H9 (cell line): ENCODE results near the gene GOLGA8S. TPM values are rescaled to one million over a fixed set of nuclear protein-coding genes. Genes with fewer than 3 reads are reported as not detected.
"Not testable (repeated sequence)": the region's sequence is repeated elsewhere in the genome, so short reads cannot be mapped to it uniquely, and the experiment has no call there.

Source experiments
- DNase-seq: peaks from one replicate; pipeline ENCODE4 v3.0.0-alpha.2; 2017
- H2AFZ ChIP-seq: one replicate; pipeline ENCODE4 v1.6.1; 2013; ENCODE audit warnings: mild to moderate bottlenecking, low read length, control low read depth, moderate library complexity
- H2AK5ac ChIP-seq: 2 replicates; pipeline ENCODE4 v1.6.1; 2013; ENCODE audit warnings: low read length, control low read depth, mixed read lengths; ENCODE audit not compliant: insufficient read length
- H2BK120ac ChIP-seq: one replicate; pipeline ENCODE4 v1.6.1; 2013; ENCODE audit warnings: low read depth, mild to moderate bottlenecking, low read length, control low read depth, inconsistent platforms; ENCODE audit not compliant: poor library complexity, severe bottlenecking
- H2BK12ac ChIP-seq: 2 replicates; pipeline ENCODE4 v1.6.1; 2013; ENCODE audit warnings: low read length, control low read depth, mixed read lengths, low read depth; ENCODE audit not compliant: insufficient read length
- H2BK15ac ChIP-seq: 2 replicates; pipeline ENCODE4 v1.6.1; 2013; ENCODE audit warnings: low read depth, low read length, control low read depth
- H2BK20ac ChIP-seq: one replicate; pipeline ENCODE4 v1.6.1; 2013; ENCODE audit warnings: low read depth, mild to moderate bottlenecking, low read length, control low read depth, inconsistent platforms; ENCODE audit not compliant: poor library complexity, severe bottlenecking
- H2BK5ac ChIP-seq: 2 replicates; pipeline ENCODE4 v1.6.1; 2013; ENCODE audit warnings: low read length, control low read depth, mixed read lengths; ENCODE audit not compliant: insufficient read length
- H3K14ac ChIP-seq: 2 replicates; pipeline ENCODE4 v1.6.1; 2013; ENCODE audit warnings: low read length, control low read depth; ENCODE audit not compliant: insufficient read depth
- H3K18ac ChIP-seq: 2 replicates; pipeline ENCODE4 v1.6.1; 2013; ENCODE audit warnings: low read depth, mild to moderate bottlenecking, mixed read lengths, low read length, control low read depth; ENCODE audit not compliant: insufficient read length
- H3K23ac ChIP-seq: 2 replicates; pipeline ENCODE4 v1.6.1; 2013; ENCODE audit warnings: low read length, control low read depth, mixed read lengths, low read depth; ENCODE audit not compliant: insufficient read length
- H3K23me2 ChIP-seq: 2 replicates; pipeline ENCODE4 v1.6.1; 2013; ENCODE audit warnings: low read depth, mild to moderate bottlenecking, mixed read lengths, low read length, control low read depth; ENCODE audit not compliant: insufficient read length, poor library complexity, severe bottlenecking
- H3K27ac ChIP-seq: 2 replicates; pipeline ENCODE4 v1.5.1; 2013; ENCODE audit warnings: low read length, control low read depth, mixed read lengths, low read depth; ENCODE audit not compliant: insufficient read length
- H3K27me3 ChIP-seq: 2 replicates; pipeline ENCODE4 v1.6.1; 2013; ENCODE audit warnings: low read length, control low read depth, inconsistent platforms; ENCODE audit not compliant: insufficient read depth
- H3K4ac ChIP-seq: 2 replicates; pipeline ENCODE4 v1.6.1; 2013; ENCODE audit warnings: low read depth, mild to moderate bottlenecking, control low read depth, inconsistent platforms, low read length, moderate library complexity
- H3K4me1 ChIP-seq: 2 replicates; pipeline ENCODE4 v1.6.1; 2013; ENCODE audit warnings: low read length, control low read depth, inconsistent platforms; ENCODE audit not compliant: insufficient read depth
- H3K4me2 ChIP-seq: 2 replicates; pipeline ENCODE4 v1.6.1; 2013; ENCODE audit warnings: low read length, control low read depth, mixed read lengths; ENCODE audit not compliant: insufficient read length, insufficient read depth
- H3K56ac ChIP-seq: 2 replicates; pipeline ENCODE4 v1.6.1; 2013; ENCODE audit warnings: low read depth, mild to moderate bottlenecking, mixed read lengths, low read length, control low read depth; ENCODE audit not compliant: insufficient read length
- H3K79me1 ChIP-seq: 2 replicates; pipeline ENCODE4 v1.6.1; 2013; ENCODE audit warnings: low read depth, mild to moderate bottlenecking, moderate library complexity, low read length, control low read depth, inconsistent platforms; ENCODE audit not compliant: insufficient read depth, poor library complexity, severe bottlenecking
- H3K79me2 ChIP-seq: 2 replicates; pipeline ENCODE4 v1.6.1; 2013; ENCODE audit warnings: low read length, control low read depth, inconsistent platforms; ENCODE audit not compliant: insufficient read depth
- H3K9ac ChIP-seq: 2 replicates; pipeline ENCODE4 v1.6.1; 2013; ENCODE audit warnings: low read length, control low read depth, mixed read lengths; ENCODE audit not compliant: insufficient read length; ENCODE audit errors: extremely low read depth
- H3K9me3 ChIP-seq: one replicate; pipeline ENCODE4 v1.6.1; 2013; ENCODE audit warnings: low read depth, low read length, inconsistent platforms; ENCODE audit not compliant: control insufficient read depth
- H3T11ph ChIP-seq: one replicate; pipeline ENCODE4 v1.6.1; 2013; ENCODE audit warnings: mild to moderate bottlenecking, low read length, control low read depth, inconsistent platforms
- H4K20me1 ChIP-seq: one replicate; pipeline ENCODE4 v1.6.1; 2013; ENCODE audit not compliant: control insufficient read depth, insufficient read length, insufficient read depth
- H4K5ac ChIP-seq: 2 replicates; pipeline ENCODE4 v1.6.1; 2013; ENCODE audit warnings: low read depth, mild to moderate bottlenecking, mixed read lengths, low read length, control low read depth; ENCODE audit not compliant: insufficient read length
- H4K8ac ChIP-seq: replicated peaks from 2 replicates; pipeline ENCODE4 v1.6.1; 2013; ENCODE audit warnings: low read length, control low read depth, mixed read lengths, low read depth; ENCODE audit not compliant: insufficient read length
- H4K91ac ChIP-seq: 2 replicates; pipeline ENCODE4 v1.6.1; 2013; ENCODE audit warnings: low read depth, mild to moderate bottlenecking, moderate library complexity, mixed read lengths, low read length, control low read depth; ENCODE audit not compliant: insufficient read length
- H3K27ac Mint-ChIP-seq, 3 experiments: 2 replicates in 2 of 3; 3 replicates in 1 of 3; pipeline ENCODE4 v1.8.0; 2020 to 2021; ENCODE audit warnings: mixed read lengths in 3 of 3, mild to moderate bottlenecking in 1 of 3, moderate library complexity in 1 of 3
- H3K27me3 Mint-ChIP-seq: 2 replicates; pipeline ENCODE4 v1.8.0; 2021; ENCODE audit warnings: low read depth, mild to moderate bottlenecking, moderate library complexity, mixed read lengths
- H3K36me3 Mint-ChIP-seq, 3 experiments: 2 replicates in 2 of 3; 3 replicates in 1 of 3; pipeline ENCODE4 v1.8.0; 2020 to 2021; ENCODE audit warnings: low read depth in 3 of 3, mixed read lengths in 3 of 3; ENCODE audit not compliant: insufficient read depth in 1 of 3
- H3K4me1 Mint-ChIP-seq, 2 experiments: 2 replicates each; pipeline ENCODE4 v1.8.0; 2020; ENCODE audit warnings: mixed read lengths in 2 of 2
- H3K4me3 Mint-ChIP-seq, 2 experiments: 2 replicates in 1 of 2; 3 replicates in 1 of 2; pipeline ENCODE4 v1.8.0; 2020 to 2021; ENCODE audit warnings: mild to moderate bottlenecking in 2 of 2, mixed read lengths in 2 of 2, moderate library complexity in 1 of 2
- H3K9me3 Mint-ChIP-seq, 2 experiments: 2 replicates in 1 of 2; 3 replicates in 1 of 2; pipeline ENCODE4 v1.8.0; 2020; ENCODE audit warnings: mild to moderate bottlenecking in 2 of 2, mixed read lengths in 2 of 2, moderate library complexity in 1 of 2
- WGBS: extraction: QIAGEN DNeasy Blood & Tissue Kit; methylation state at CpG from one replicate; pipeline ENCODE4 v1.1.7; 2013; ENCODE audit warnings: missing lambda C conversion rate, low lambda C conversion rate, mixed read lengths; ENCODE audit not compliant: insufficient read length; ENCODE audit errors: extremely low coverage; 5-methylcytosine and 5-hydroxymethylcytosine counted together
- total RNA-seq: library from RNA; stranded (reverse); gene quantifications from 2 replicates; pipeline ENCODE4 v1.2.1, GENCODE V29; 2021
- TF ChIP-seq, protein P1 (sequence below): fragments of 200-600 bp; sonication (generic); conservative IDR thresholded peaks from 3 replicates; pipeline ENCODE4 v1.8.0; 2021; ENCODE audit warnings: antibody characterized with exemption, mild to moderate bottlenecking

GOLGA8S gene
- total RNA-seq, 1 experiment from 2014 or later = 0.07 TPM

DNA sequence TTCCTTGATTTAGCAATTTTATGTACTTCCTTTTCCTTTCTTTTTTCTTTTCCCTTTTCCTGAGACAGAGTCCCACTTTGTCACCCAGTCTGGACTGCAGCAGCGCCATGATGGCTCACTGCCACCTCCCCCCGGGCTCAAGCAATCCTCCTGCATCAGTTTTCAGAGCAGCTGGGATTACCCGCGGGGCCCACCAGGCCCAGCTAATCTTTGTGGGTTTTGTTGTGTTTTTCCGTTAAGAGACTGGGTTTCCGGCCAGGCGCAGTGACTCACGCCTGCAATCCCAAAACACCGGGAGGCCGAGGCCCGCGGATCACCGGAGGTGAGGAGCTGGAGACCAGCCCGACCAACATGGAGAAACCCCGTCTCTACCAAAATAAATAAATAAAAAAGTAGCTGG is 17.7 kb downstream of the GOLGA8S start:
- Histone ChIP-seq H3K18ac (no peak overlapping the region), H3K4me2 (no peak overlapping the region), H3K79me1 (no peaks in the 10 kb centered on the region), H2BK120ac (no peak overlapping the region), H3K56ac (no peak overlapping the region), H3K14ac (no peak overlapping the region), H2BK20ac (no peak overlapping the region), H3K4me1 (no peaks in the 10 kb centered on the region), H4K91ac (no peak overlapping the region), H2BK12ac (no peak overlapping the region), H2AK5ac (no peak overlapping the region), H3T11ph (no peak overlapping the region), H2AFZ (no peak overlapping the region), H3K9me3 (peaks cover 8% of the 10 kb centered on the region), H3K4ac (no peak overlapping the region), H4K5ac (no peak overlapping the region), H3K79me2 (no peaks in the 10 kb centered on the region), H3K27ac (no peak overlapping the region), H2BK5ac (no peak overlapping the region), H2BK15ac (no peak overlapping the region), H3K23me2 (no peaks in the 10 kb centered on the region), H3K9ac (no peak overlapping the region), H4K20me1 (no peaks in the 10 kb centered on the region), H3K27me3 (no peaks in the 10 kb centered on the region), H3K23ac (no peak overlapping the region), H4K8ac (no peak overlapping the region)
- no CpG with 5 or more reads among the region's 15 CpGs for WGBS
- DNase-seq = no peak
- TF ChIP-seq, protein P1, sequence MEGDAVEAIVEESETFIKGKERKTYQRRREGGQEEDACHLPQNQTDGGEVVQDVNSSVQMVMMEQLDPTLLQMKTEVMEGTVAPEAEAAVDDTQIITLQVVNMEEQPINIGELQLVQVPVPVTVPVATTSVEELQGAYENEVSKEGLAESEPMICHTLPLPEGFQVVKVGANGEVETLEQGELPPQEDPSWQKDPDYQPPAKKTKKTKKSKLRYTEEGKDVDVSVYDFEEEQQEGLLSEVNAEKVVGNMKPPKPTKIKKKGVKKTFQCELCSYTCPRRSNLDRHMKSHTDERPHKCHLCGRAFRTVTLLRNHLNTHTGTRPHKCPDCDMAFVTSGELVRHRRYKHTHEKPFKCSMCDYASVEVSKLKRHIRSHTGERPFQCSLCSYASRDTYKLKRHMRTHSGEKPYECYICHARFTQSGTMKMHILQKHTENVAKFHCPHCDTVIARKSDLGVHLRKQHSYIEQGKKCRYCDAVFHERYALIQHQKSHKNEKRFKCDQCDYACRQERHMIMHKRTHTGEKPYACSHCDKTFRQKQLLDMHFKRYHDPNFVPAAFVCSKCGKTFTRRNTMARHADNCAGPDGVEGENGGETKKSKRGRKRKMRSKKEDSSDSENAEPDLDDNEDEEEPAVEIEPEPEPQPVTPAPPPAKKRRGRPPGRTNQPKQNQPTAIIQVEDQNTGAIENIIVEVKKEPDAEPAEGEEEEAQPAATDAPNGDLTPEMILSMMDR = no peak
- Mint-ChIP-seq H3K9me3 (peaks cover 40 to 49% of the 10 kb centered on the region in 2 experiments), H3K27me3 (no peaks in the 10 kb centered on the region), H3K27ac (peak overlapping the region in 1 of 3 experiments; percentile 80; a peak in 3 of 7 replicates), H3K4me3 (no peak overlapping the region), H3K4me1 (peaks cover 2% of the 10 kb centered on the region in 2 experiments; a peak in 3 of 4 replicates), H3K36me3 (no peaks in the 10 kb centered on the region; a peak in 1 of 7 replicates)

DNA sequence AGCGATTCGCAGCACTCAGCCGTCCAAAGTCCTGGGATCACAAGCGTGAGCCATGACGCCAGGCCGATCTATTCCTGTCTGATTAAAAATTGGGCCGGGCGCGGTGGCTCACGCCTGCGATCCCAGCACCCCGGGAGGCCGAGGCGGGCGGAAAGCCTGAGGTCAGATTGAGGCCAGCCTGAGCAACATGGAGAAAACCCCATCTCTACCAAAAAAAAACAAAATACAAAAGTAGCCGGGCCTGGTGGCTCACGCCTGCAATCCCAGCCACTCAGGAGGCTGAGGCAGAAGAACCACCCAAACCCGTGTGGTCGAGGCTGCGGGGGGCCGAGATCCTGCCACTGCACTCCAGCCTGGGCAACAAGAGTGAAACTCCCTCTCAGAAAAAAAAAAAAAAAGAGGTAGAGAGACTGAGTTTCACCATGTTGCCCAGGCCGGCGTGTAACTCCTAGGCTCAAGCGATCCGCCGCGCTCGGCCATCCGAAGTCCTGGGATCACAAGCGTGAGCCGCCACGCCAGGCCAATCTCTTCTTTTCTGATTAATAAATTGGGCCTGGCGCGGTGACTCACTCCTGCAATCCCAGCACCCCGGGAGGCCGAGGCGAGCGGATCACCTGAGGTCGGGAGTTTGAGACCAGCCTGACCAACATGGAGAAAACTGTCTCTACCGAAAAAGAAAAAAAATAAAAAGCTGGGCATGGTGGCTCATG is 18.5 kb downstream of the GOLGA8S start:
- H4K8ac ChIP-seq, H3K79me2 ChIP-seq, H4K5ac ChIP-seq, H3K4me3 Mint-ChIP-seq, H4K91ac ChIP-seq, H3K56ac ChIP-seq, H3T11ph ChIP-seq, H3K23me2 ChIP-seq, H2BK120ac ChIP-seq, H3K27ac Mint-ChIP-seq, H3K9me3 ChIP-seq, H2BK12ac ChIP-seq, H2AK5ac ChIP-seq, H3K27me3 ChIP-seq, H3K4me1 ChIP-seq, H2BK15ac ChIP-seq, H3K79me1 ChIP-seq, DNase-seq, H3K27me3 Mint-ChIP-seq, H2BK5ac ChIP-seq, H3K36me3 Mint-ChIP-seq, H3K27ac ChIP-seq, H3K18ac ChIP-seq, H3K4ac ChIP-seq, H3K4me2 ChIP-seq, H2AFZ ChIP-seq, H4K20me1 ChIP-seq, H2BK20ac ChIP-seq, H3K4me1 Mint-ChIP-seq, H3K23ac ChIP-seq, H3K14ac ChIP-seq, H3K9ac ChIP-seq: not testable (repeated sequence)
- WGBS = no CpG with 5 or more reads among the region's 40 CpGs
- peaks cover 41 to 52% of the 10 kb centered on the region in 2 experiments for H3K9me3 Mint-ChIP-seq
